Fibroblast of skin of right biceps (primary cell): Measurements from ENCODE around the gene BANP.
"Not testable (repeated sequence)": the region's sequence is repeated elsewhere in the genome, so short reads cannot be mapped to it uniquely, and the experiment has no call there.

Source experiments
- DNase-seq: peaks from one replicate; pipeline ENCODE4 v3.0.0-alpha.2; 2013

Gene BANP, protein sequence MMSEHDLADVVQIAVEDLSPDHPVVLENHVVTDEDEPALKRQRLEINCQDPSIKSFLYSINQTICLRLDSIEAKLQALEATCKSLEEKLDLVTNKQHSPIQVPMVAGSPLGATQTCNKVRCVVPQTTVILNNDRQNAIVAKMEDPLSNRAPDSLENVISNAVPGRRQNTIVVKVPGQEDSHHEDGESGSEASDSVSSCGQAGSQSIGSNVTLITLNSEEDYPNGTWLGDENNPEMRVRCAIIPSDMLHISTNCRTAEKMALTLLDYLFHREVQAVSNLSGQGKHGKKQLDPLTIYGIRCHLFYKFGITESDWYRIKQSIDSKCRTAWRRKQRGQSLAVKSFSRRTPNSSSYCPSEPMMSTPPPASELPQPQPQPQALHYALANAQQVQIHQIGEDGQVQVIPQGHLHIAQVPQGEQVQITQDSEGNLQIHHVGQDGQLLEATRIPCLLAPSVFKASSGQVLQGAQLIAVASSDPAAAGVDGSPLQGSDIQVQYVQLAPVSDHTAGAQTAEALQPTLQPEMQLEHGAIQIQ

GRCh38 chr16:87950765-87951551 lies at the start of gene BANP:
Gene BANP, plus strand, starts transcription at chr16:87951434. Its CDS starts 23,682 bp downstream, at chr16:87975116.
- peak; percentile 99 for DNase-seq

DNA sequence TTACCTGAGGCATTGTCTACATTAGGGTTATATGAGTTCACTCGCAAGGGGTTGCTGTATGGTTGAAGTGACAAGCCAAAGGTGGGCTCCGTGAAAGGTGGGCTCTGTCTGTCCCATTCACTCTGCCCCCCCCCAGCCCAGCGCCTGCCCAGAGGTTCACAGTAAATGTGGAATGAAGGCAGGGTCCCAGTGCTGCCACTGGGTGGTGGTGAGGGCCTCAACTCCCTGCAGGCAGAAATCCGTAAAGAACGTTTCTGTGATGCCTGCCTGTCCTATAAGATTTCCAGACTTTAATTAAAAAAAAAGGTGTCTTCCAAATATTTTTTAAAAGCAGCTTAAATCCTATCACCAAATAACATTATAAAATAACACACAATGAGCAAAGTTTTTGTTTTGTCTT lies 46.3 kb upstream of the BANP start:
- not testable (repeated sequence) for DNase-seq

DNA sequence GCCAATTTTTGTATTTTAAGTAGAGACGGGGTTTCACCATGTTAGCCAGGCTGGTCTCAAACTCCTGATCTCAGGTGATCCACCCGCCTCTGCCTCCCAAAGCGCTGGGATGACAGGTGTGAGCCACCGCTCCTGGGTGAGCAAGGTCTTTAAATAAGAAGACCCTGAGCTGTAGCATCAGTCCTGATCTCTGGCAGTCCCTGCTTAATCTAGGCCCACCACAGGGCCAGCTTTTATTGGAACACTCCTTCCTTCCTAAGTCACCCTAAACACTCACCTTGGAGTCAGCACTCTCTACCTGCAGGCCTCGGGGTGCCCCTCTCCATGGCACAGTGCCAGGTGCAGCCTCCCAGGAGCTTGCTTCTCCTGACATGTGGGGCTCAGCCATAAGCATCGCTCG lies 45.7 kb upstream of the BANP start:
- DNase-seq = not testable (repeated sequence)

- not testable (repeated sequence) for DNase-seq
Measured at GRCh38 chr16:87908101-87908500, 43.1 kb upstream of the BANP start.

DNA sequence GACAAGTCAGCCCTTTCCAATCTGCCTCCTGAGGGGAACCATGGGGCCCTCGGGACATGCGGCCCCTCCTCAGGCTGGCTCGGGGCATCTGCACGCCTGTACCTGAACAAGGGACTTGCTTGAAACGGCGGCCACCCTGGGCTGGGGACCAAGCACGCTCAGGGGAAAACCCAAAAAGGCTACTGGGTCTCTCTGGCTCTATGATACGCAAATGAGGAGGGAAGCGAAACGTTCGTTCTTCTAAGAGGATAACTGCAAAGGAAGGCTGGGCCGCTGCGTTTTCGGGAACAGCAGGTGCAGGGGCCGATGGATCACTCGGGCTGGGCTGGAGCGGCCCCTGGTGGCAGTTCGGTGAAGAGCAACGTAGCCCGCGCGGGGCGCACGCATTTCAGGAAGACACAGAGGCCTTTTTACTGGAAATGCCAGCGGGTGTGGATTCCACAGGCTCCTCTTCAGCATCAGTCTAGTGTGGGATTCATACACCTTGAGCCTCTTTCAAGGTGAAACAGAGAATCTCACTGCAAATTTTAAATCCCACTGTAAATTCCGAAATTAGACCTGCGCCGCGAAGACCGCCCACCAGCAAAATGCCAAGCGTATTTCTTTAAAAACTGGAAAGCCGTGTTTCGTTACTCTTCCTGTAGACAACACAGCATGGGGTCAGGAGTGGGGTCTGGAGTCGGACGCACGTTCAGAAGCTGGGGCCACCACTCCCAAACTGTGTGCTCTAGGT lies 41.9 kb upstream of the BANP start:
- peak; percentile 55 for DNase-seq

DNA sequence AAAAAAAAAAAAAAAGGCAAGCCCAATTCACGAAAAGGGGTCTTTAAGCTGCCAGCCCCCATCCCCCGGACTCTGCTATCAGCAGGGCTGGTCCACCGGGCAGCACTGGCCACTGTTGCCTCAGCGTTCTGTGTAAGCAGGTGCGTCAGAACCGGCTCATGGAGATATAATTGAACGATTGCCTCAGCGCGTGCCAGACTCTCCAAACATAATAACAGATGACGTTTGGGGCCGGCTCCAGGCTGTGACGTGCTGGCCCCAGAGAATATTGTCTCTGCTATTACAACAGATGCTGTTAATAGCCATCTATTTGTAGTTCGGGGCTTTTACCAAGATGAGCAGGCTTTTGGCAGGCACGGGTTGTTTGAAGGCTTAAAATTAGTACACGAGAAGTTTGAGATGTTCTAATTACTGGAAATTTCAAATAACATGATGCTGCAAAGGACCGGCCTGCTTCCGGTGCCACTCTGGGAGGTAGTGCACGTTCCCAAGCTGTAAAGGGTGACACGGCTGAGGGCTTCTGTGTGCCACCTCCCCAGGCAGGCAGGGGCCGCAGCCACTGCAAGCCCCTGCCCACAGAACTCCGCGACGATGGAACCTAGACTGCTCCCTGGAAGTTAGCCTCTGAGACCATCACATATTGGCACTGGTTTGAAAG lies 40.0 kb upstream of the BANP start:
- peak; percentile 67 for DNase-seq

DNA sequence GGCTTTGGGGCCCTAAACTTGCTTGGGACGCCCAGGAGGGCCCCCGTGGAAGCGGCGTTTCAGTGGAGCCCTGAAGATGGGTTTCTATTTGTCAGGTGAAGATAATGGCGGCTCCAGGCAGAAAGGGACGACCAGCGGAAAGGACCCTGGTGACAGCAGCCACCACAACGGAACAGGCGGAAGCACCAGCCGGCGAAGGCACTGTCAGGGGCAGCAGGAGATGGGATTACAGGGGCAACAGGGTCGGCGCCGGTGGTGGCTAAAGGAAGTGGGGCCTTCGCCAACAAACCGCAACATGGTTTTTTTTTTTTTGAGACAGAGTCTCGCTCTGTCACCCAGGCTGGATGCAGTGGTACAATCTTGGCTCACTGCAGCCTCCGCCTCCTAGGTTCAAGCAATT lies 38.5 kb upstream of the BANP start:
- DNase-seq = not testable (repeated sequence)

DNA sequence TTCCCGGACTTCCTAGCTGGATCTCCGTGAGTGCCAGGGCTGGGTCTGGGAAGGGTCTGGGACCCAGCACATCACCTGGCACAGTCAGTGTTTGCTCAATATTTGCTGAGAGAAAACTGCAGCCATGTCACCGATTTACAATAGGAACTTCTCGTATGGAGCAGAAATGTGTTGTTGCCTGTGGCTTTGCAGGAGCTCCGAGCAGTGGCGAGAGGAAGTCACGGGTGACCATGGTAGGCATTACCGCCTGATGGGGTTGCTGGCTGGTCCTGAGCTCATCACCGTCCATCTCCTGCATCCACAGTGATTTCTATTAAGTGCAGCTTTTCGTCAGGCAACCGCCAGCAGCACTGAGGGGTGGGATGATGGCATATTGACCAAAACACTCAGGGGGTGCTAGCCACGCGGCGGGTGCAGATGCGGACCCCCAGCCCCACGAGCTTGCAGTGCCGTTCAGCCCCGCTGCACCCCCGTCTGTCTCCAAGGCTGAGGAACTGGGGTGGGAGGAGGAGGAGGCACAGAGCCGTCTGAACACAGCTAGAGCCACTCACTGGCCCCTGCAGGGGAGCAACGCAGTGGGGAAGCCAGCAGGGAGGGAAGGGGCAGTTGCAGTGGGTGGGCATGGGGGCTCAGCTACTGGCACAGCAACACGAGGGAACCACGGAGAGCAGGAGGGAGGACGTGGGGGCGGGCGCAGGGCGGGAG lies 37.1 kb upstream of the BANP start:
- not testable (repeated sequence) for DNase-seq

DNA sequence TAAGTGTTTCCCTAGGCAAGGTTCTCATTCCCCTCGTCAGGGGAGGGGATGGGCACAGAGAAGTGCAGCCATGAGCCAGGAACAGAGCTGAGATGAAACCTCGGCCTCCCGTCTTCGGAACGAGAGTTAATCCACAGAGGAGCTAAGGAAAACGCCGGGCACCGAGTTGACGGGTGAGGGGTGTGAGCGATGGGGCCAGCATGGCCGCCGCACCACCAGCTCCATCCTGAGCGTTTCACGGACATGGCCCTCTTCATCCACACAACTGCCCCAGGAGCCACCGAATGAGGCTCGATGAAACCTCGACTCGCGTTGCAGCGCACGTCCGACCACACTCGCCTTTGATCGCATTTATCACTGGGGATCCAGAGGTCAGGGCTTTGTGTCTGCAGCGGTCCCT lies 36.4 kb upstream of the BANP start:
- no peak for DNase-seq

- DNase-seq = no peak
Measured at GRCh38 chr16:87917503-87917902, 33.7 kb upstream of the BANP start.

GRCh38 chr16:87918338-87918737 lies 32.9 kb upstream of the BANP start:
- no peak for DNase-seq

DNA sequence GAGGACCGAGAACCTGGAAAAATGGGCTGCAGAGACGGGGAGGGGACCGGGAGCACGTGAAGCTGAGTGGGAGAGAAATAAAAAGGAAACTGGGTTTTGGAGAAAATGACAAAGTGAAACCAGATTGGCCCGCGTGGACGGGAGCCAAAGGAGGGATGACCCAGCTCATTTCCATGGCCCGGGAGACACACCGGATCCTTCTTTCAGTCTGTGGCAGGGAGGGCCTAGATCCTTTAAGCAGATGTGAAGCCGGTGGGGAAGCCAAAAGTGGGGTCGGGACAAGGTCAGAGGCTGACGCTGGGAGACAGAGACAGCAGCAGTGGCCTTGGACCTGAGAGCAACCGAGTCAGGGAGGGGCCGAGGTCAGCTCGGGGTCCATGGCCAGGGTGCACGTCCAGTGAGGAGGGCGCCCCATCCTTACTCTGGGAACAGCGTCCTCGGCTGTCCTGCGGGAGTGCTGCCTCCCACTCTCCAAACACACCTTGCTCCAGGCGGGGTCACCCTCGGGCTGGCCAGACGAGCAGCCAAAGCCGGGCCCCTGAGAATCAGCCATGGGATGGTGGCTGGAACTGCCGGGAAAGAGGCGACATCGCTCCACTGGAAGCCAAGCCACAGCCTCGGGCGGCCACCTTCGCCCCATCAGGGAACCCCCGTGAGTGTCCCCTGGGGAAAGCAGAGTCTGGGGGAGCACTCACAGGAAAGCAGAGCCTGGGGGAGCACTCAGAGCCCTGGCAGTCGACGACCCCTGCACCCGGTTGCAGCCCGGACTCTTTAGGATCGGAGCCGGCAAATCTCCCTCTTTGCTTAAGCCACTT lies 32.2 kb upstream of the BANP start:
- DNase-seq = peak; percentile 24

DNA sequence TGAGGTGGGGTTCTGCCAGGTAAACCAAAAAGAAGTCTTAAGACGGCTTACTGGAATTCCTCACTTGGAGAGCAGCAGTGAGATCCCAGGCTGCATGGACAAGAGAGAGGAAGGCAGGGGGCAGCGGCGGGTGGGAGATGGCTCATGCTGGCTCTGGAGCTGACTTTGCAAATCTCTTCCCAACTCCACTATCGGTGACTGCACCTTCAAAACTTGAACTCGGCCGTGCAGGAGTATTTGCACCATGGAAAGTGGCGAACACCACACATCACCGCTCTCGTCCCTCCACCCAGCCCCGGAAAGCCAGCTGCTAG lies 31.6 kb upstream of the BANP start:
- no peak for DNase-seq

- no peak for DNase-seq
Measured at GRCh38 chr16:87921236-87921773, 29.9 kb upstream of the BANP start.

- no peak for DNase-seq
Measured at GRCh38 chr16:87922250-87922871, 28.9 kb upstream of the BANP start.

- DNase-seq = no peak
Measured at GRCh38 chr16:87924041-87924810, 27.0 kb upstream of the BANP start.

GRCh38 chr16:87924811-87925670 lies 26.2 kb upstream of the BANP start:
- no peak for DNase-seq
